GM23248 (cell line): ENCODE results near the gene AIMP1.

Experiments used
- EZH2 ChIP-seq: fragments of 200-600 bp; sonication (generic); IDR thresholded peaks from 2 replicates; pipeline ENCODE4 v1.6.1; 2018; ENCODE audit warnings: antibody characterized with exemption, mild to moderate bottlenecking; ENCODE audit not compliant: insufficient read depth, poor library complexity, severe bottlenecking
- EZH2phosphoT487 ChIP-seq: fragments of 200-600 bp; sonication (generic); IDR thresholded peaks from 2 replicates; pipeline ENCODE4 v1.6.1; 2018; ENCODE audit warnings: antibody characterized with exemption, moderate library complexity, mild to moderate bottlenecking, low read depth; ENCODE audit not compliant: insufficient read depth

GRCh38 chr4:106304632-106305031, 11.7 kb upstream of the AIMP1 start:
- TF ChIP-seq EZH2 (no peak), EZH2phosphoT487 (no peak)
